HG03571 (cell line): Measurements from ENCODE around the gene SNTN.

Experiments
- ATAC-seq: cut with Tn5 transposase; IDR thresholded peaks from one replicate; pipeline ENCODE4 v1.9.1; 2021; ENCODE audit not compliant: unreplicated experiment

SNTN gene

DNA sequence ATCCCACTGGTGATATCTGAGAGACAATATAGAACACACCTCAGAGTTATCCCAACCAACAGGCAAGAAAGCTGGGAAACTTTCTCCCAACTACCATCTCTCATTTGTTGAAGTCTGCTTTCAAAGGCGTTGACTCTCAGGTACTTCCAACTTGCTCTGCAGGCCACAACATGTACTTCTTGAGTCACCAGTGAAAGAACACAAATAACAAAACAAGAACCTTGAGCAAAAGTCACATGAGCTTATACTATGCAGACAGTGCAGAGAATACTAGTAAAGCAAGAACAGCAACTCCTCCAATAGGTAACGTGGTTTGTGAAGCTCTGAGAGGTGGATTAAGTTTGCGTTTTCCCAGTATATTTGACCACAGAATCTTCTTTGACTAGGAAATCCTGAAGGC is 20.6 kb downstream of the SNTN start:
- ATAC-seq = no peak

DNA sequence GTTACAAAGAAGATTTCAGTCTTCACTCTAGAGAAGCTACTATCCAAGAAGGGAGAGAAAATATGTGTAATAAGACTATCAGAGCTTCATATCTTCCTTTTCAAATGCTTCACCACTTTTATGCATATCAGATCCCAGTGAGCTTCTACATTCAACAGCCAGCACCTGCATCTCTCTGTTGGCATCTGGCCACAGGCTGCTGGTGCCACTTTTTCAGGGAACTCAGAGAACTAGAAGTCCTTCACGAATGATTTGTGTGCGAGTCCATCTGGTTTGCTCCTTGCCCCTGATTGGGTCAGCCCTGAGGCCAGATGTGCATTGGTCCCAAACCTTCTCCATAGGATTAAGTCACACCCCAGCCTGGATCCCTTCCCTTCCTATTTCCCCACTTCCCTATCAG is 22.1 kb downstream of the SNTN start:
- ATAC-seq = no peak

DNA sequence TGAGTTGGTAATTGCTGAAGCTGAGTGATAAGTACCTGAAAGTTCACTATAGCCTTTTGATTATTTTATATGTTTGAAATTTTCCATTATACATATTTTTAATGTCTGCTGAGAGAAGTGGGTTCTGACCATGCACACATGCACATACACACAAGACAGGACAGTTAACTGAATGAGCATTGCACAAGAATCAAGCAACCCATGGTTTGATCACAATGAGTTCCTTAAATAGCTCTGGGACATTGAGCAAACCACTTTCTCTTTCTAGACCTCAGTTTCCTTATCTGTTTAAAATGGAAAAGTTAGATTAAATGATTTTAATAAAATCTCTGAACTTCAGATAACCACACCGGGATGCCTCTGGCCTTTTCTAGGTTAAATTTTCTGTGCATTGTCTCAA is 26.7 kb downstream of the SNTN start:
- no peak for ATAC-seq

DNA sequence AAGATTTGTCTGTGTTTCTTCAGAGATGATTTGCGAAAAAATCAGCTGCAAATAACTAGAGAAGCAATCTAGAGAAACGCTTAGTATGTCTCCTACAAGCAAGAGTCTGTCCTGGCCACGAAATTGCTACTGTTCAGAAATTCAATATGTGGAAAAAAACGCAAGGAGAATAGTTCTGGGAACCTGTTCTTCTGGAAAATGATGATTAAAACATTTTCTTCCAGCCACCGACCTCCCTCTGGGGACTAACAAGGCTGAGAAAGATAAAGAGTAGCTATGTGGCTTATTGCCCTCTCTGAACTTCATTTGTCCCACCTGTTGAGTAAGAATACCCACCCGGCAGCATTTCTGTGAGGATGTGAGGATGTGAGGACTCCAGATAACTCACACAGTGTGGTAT is 31.6 kb downstream of the SNTN start:
- ATAC-seq = no peak

DNA sequence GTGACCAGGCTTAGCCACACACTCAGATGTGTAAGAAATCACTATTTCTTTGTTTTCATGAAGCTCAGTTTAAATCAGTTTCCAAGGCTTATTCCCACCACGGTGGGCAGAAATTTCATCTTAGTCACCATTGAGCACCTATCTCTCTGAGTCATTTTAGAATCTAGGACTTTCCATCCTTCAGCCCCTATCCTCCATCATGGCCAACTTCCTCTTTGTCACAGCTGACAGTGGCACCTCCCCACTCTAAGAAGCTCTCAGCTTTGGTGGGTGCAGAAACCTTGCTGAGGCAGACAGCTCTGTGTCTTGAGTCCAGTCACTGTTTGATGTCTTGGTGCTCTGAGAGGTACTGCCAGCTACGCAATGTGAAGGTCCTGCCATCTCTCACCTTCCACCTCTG is 32.9 kb downstream of the SNTN start:
- ATAC-seq = no peak

DNA sequence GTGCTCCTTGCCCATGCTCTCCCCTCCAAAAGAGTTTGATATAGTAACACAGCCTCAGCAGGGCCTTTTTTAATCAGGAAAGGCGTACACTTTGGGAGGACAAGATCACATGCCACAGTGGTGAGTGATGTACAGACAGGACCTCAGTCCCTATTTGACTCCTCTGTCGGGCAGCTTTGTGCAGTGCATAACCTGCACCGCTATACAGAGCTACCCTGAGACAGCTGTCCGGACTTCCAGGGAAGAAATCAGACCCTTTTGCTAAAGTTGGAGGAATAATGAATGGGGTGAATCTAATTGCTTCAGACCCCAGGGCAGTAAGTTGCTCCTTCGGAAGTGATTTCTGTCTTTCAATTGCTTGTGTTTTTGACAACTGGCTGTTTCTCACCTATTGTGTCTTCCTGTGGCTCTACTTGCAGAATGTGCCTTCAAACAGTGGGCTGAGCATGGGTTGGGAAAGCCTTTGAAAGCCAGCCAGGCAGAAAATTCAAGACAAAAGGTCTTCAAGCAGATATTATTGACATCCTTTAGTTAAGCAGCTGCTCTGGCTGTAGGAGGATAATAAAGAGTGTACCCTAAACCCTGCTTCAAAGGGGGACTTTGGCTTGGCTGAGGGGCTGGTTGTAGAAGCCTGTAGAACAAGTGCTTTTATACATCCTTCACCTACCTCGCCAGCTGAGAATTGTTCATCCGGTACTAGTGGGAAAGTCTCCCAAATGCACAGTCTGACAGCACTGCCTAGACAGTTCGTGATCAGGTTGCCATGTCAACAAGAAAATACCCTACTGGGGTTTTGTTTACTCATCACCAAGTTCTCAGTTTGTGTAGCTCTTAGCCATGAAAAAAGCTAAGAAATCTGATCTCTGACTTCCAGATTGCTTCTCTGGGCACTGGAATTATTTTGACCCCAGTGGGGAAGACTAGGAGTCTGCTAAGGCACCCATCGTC is 35.1 kb downstream of the SNTN start:
- no peak for ATAC-seq

DNA sequence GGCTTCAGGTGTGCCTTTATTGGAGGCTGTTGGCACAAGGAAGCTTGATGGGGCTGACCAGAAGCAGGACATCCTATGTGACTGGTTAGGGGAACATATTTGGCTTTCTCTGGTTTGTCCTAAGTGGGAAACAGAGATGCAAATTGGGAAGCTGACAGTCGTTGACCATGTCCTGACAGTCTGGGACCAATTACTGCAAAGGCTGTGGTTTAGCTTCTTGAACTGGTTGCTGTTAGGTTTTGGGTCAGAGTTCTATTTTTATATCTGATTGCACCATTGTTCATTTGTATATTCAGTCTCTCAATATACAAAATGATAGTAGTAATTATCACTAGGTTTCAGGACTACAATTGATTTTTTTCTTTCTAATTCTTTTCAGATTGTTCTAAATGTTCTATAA is 36.8 kb downstream of the SNTN start:
- ATAC-seq = no peak

DNA sequence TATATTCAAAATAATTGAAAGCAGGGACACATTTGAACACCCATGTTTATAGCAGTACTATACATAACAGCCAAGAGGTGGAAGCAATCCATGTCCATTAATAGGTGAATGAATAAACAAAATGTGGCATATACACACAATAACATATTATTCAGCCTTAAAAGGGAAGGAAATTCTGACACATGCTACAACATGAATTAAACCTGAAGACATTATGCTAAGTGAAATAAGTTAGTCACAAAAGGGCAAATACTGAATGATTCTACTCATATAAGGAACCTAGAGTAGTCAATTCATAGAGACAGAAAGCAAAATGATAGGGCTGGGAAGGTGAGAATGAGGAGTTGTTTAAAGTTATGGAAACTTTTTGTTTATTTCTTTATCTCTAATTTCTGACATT is 40.9 kb downstream of the SNTN start:
- no peak for ATAC-seq

DNA sequence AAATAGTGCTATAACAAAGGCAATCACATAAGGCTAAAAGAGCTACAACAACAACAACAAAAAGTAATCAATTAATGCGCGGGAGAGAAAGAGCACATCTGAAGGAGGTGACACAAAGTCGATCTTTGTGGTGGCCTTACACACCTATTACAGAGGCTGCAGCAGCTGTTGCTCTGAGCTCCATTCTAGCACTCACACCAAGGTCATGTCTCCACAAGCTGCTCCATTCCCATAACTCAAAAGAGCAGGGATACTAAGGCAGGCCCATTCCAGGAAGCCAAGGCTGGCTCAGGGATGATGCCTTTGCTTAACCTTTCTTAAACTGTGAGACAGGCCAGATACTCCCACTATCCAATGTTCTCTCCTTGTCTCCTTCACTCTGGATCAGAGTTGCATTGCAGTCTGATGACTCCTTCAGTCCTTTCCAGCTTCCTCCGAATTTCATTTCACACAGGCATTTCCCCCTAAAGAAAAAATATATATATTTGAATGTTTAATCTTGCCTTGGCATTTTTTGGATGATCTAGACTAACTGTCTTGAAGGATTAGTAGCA is 52.7 kb downstream of the SNTN start:
- no peak for ATAC-seq

DNA sequence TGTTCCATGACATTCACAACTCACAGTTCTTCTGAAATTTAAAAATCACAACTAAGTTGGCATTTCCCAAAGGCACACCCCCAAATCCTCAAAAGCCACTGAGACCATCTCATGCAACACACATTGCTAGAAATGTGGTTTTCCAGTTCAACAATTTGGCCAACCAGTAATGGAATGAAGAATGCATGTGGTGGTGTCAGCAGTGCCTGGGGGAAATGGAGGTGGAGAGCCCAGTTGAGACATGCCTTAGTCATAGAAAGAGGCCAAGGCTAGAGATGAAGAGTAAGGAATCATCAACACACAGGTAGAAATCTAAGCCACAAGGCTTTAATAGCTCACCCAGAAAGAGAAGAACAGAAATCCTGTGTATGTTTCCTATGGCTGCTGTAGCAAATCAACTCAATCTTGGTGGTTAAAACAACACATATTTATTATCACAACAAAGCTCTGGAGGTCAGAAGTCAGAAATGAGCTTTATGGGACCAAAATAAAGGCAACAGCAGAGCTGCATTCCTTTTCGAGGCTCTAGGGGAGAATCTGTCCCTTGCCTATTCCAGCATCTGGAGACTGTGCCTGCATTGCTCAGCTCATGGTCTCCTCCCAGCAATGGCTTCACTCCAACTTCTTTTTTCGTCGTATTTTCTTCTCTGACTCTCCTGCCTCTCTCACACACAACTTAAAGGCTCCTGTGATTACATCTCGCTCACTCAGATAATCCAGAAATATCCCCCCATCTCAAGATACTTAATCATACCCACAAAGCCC is 54.0 kb downstream of the SNTN start:
- ATAC-seq = no peak

DNA sequence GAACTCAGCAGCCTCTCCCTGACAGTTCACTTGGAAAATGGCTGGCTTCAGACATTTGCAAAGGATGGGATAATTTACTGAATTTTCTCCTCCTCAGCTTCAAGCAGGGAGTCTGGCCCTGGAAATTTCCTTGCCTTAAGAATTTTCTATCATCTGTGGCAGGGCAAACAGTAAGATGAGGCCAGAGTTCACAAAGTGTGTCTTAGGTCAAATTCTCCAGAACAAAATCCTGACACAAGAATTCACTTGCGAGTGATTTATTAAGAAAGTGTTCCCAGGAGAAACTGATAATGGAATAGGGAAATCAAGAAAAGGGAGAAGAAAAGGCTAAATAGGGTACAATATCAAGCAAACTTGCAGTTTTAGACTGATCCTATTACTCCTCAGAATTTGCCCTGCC is 55.3 kb downstream of the SNTN start:
- no peak for ATAC-seq

DNA sequence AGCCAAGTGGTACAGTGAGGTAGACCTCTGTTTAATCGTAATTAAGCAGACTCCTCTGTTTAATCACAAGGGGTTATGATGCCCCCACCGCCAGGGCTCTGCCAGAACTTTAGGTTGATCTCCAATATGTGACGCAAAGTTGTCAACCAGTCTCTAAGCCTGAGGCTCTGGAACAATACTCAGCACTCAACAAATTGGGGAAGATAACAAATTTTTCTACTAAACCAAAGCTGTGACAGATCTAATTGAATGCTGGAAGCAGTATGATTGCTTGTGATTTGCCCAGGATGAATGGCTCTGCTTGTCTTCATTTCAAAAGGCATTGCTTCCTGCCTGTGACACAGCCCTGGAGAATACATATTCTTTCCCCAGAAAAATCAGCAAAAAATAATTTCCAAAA is 57.1 kb downstream of the SNTN start:
- no peak for ATAC-seq
